WI38 (cell line): ENCODE measurements around the gene SMAGP.
"Not testable (repeated sequence)": the region's sequence is repeated elsewhere in the genome, so short reads cannot be mapped to it uniquely, and the experiment has no call there.

Experiments
- H3K4me3 ChIP-seq: 2 replicates; pipeline ENCODE4 v1.5.1; 2011; ENCODE audit warnings: low read depth, mild to moderate bottlenecking, control low read depth, low read length
- CTCF ChIP-seq: IDR thresholded peaks from 2 replicates; pipeline ENCODE4 v1.5.1; 2012; ENCODE audit warnings: low read depth, mild to moderate bottlenecking, control low read depth, low read length

SMAGP gene

GRCh38 chr12:51270067-51270950 lies at the start of gene SMAGP:
SMAGP (minus strand) TSS chr12:51270415; CDS start chr12:51269278, 1,137 bp downstream.
- TF ChIP-seq CTCF = no peak
- H3K4me3 ChIP-seq = peak within 1 kb of the TSS; percentile 66

GRCh38 chr12:51318846-51319599 lies 48.8 kb upstream of the SMAGP start:
- TF ChIP-seq CTCF = no peak
- H3K4me3 ChIP-seq = no peak overlapping the region

- H3K4me3 ChIP-seq = not testable (repeated sequence)
Measured at GRCh38 chr12:51318057-51318806, 48.0 kb upstream of the SMAGP start.

GRCh38 chr12:51311389-51311788 lies 41.2 kb upstream of the SMAGP start:
- TF ChIP-seq CTCF = no peak
- H3K4me3 ChIP-seq = no peak overlapping the region

- no peak for TF ChIP-seq CTCF
- H3K4me3 ChIP-seq = no peak overlapping the region
Measured at GRCh38 chr12:51307655-51308593, 37.7 kb upstream of the SMAGP start.

GRCh38 chr12:51306507-51306906 lies 36.3 kb upstream of the SMAGP start:
- H3K4me3 ChIP-seq = no peak overlapping the region
- no peak for TF ChIP-seq CTCF

GRCh38 chr12:51300768-51301167 lies 30.6 kb upstream of the SMAGP start:
- not testable (repeated sequence) for H3K4me3 ChIP-seq
